Measurements from ENCODE around the gene C5. TPM values are rescaled to one million over a fixed set of nuclear protein-coding genes. Genes with fewer than 3 reads are reported as not detected.
A peak's percentile ranks its signal among the peaks of the same experiment; 100 is the strongest.

C5 gene
- total RNA-seq, 2 donors from 2014 or later = 8.3 to 12.2 TPM

GRCh38 chr9:121085661-121086060, 35.6 kb upstream of the C5 start:
- DNase-seq (ENCODE audit: low spot score) (no peak), ATAC-seq (ENCODE audit: insufficient number of reproducible peaks, low FRiP score, low read depth) (no peak)
- Histone ChIP-seq H3K9me3 (no peaks in the 10 kb centered on the region), H3K27me3 (replicated peaks; ENCODE audit: insufficient read depth) (no peaks in the 10 kb centered on the region), H3K4me3 (no peak overlapping the region), H3K4me1 (ENCODE audit: control insufficient read depth in 1 of 2, low read depth in 2 of 2) (no peaks in the 10 kb centered on the region), H3K36me3 (peaks cover 9% of the 10 kb centered on the region), H3K27ac (no peak overlapping the region)
- TF ChIP-seq, protein P1, sequence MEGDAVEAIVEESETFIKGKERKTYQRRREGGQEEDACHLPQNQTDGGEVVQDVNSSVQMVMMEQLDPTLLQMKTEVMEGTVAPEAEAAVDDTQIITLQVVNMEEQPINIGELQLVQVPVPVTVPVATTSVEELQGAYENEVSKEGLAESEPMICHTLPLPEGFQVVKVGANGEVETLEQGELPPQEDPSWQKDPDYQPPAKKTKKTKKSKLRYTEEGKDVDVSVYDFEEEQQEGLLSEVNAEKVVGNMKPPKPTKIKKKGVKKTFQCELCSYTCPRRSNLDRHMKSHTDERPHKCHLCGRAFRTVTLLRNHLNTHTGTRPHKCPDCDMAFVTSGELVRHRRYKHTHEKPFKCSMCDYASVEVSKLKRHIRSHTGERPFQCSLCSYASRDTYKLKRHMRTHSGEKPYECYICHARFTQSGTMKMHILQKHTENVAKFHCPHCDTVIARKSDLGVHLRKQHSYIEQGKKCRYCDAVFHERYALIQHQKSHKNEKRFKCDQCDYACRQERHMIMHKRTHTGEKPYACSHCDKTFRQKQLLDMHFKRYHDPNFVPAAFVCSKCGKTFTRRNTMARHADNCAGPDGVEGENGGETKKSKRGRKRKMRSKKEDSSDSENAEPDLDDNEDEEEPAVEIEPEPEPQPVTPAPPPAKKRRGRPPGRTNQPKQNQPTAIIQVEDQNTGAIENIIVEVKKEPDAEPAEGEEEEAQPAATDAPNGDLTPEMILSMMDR (IDR thresholded peaks at IDR 0.05) = no peak

DNA sequence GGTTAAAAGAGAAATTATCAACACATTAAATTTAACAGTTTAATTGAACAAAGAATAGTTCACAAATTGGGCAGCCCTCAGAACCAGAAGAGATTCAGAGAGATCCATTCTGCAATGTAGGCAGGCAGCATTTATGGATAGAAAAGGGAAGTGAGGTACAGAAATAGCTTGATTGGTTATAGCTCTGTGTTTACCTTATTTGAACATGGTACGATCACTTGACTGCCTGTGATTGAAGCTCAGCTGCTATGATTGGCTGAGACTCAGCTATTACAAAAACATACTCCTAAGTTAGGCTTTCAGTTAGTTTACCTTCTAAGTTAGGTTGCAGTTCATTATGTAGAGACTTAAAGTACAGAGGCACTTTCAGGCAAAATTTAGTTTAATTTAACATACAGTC, 32.0 kb upstream of the C5 start:
- no peaks in the 10 kb centered on the region for H3K4me1 ChIP-seq (ENCODE audit: control insufficient read depth in 1 of 2, low read depth in 2 of 2)
- H3K27me3 ChIP-seq (replicated peaks; ENCODE audit: insufficient read depth) = no peaks in the 10 kb centered on the region
- H3K27ac ChIP-seq = no peak overlapping the region
- H3K9me3 ChIP-seq = no peaks in the 10 kb centered on the region
- H3K4me3 ChIP-seq = no peak overlapping the region
- no peak for DNase-seq (ENCODE audit: low spot score)
- H3K36me3 ChIP-seq = peaks cover 4% of the 10 kb centered on the region
- no peak for ATAC-seq (ENCODE audit: insufficient number of reproducible peaks, low FRiP score, low read depth)
- TF ChIP-seq, protein P1 (IDR thresholded peaks at IDR 0.05) = no peak

DNA sequence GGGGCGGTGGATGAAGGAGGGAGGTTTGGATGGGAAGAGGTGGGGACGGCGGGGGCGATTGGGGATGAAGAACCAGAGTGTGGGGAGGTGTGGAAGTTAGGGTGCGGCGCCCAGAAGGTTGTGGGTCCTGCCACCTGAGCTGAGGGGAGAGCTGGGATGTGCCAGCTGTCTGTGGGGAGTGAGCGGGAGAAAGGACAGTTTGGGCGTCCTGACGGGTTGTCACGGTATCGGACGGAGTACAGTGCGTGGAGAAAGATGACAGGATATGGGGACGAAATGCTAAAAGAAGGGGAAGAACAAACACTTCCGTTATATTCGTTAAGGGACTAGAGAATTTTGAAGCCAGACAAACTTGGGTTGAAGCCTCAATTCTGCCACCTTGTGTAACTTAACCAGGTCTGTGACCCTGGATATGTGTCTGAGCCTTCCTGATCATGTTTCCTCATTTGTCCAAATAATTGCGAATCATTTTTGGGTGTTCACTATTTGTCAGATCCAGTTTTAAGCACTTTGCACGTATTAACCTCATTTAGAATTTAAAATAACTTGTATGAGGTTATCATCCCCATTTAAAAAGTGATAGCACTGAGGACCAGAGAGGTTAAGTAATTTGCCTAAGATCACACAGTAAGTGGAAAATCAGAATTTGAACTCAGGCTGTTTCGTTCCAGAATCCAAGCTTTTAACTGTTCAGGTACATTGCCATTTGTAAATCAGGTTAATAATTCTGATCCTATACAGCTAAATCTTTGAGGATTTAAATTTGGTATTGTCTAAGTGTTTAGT, 25.4 kb upstream of the C5 start:
- TF ChIP-seq, protein P1 (IDR thresholded peaks at IDR 0.05) = no peak
- no peaks in the 10 kb centered on the region for H3K36me3 ChIP-seq
- H3K4me3 ChIP-seq = peak overlapping the region; percentile 96
- H3K27me3 ChIP-seq (replicated peaks; ENCODE audit: insufficient read depth) = no peaks in the 10 kb centered on the region
- peak overlapping the region; percentile 76 to 91 for H3K27ac ChIP-seq
- no peak for ATAC-seq (ENCODE audit: insufficient number of reproducible peaks, low FRiP score, low read depth)
- H3K9me3 ChIP-seq = no peaks in the 10 kb centered on the region
- H3K4me1 ChIP-seq (ENCODE audit: control insufficient read depth in 1 of 2, low read depth in 2 of 2) = peaks cover 12 to 32% of the 10 kb centered on the region in 2 donors
- no peak for DNase-seq (ENCODE audit: low spot score)

DNA sequence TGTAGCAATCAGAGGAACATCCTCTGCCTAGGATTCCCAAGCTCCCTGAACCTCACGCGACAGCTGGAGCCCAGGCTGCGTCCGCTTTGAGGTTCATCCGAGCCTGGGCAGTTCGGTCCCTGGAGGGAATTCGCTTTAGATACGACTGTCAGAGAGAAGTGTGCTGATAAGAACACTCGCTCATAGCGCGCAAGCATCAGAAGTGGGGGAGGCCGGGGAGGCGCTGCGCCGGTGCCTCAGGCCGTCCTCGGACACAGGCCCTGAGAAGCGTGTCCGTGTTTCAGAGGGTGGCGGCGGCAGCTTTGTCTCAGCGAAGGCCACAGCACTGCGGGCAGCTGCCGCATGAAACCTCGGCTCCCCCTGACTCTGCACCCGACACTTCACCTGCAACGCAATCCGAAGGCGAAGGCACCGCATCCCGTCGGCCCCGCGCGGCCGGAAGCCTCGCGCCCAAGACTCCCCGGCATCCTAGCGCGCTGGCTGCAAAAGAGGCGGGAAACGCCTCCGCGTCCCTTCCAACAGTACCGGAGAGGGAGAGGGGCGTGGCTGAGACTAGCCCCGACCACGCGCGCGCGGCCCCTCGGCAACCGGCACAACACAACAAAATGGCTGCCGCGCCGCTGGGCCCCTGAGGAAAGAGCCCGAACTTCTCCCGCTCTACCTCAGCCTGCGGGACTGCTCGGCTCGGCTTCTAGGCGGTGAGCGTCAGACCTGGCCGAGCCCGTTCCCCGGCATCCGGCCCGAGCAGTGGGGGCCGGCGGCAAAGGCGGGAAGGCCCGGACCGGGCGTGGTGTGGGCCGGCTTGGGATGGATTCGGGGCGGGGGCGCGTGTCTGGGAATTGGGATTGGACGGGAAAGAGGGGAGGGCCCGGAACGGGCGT, 24.5 kb upstream of the C5 start, which contains the start of gene CNTRL:
Gene CNTRL (plus strand): TSS at position 586 of the 881 bp plus-strand sequence. CDS start 13,372 bp downstream, outside the sequence.
- Histone ChIP-seq H3K27ac (peak within 1 kb of the TSS; percentile 76 to 91), H3K36me3 (no peaks in the 10 kb centered on the region), H3K27me3 (replicated peaks; ENCODE audit: insufficient read depth) (no peaks in the 10 kb centered on the region), H3K4me3 (peak within 1 kb of the TSS; percentile 96), H3K4me1 (ENCODE audit: control insufficient read depth in 1 of 2, low read depth in 2 of 2) (peaks cover 12 to 32% of the 10 kb centered on the region in 2 donors), H3K9me3 (no peaks in the 10 kb centered on the region)
- DNase-seq (ENCODE audit: low spot score) = peak; percentile 78
- TF ChIP-seq, protein P1 (IDR thresholded peaks at IDR 0.05) = no peak
- ATAC-seq (ENCODE audit: insufficient number of reproducible peaks, low FRiP score, low read depth) = peak; percentile 67

- Histone ChIP-seq H3K9me3 (no peaks in the 10 kb centered on the region), H3K27me3 (replicated peaks; ENCODE audit: insufficient read depth) (no peaks in the 10 kb centered on the region), H3K4me3 (peak overlapping the region; percentile 96), H3K27ac (peak overlapping the region; percentile 76 to 91), H3K4me1 (ENCODE audit: control insufficient read depth in 1 of 2, low read depth in 2 of 2) (peaks cover 12 to 32% of the 10 kb centered on the region in 2 donors), H3K36me3 (no peaks in the 10 kb centered on the region)
- peak; percentile 54 for ATAC-seq (ENCODE audit: insufficient number of reproducible peaks, low FRiP score, low read depth)
- no peak for DNase-seq (ENCODE audit: low spot score)
- TF ChIP-seq, protein P1 (IDR thresholded peaks at IDR 0.05) = no peak
Measured at GRCh38 chr9:121073038-121073437, 23.0 kb upstream of the C5 start.

Measured in thoracic aorta (tissue), 2 donors.